ENCODE results near the gene ANKH. TPM values are rescaled to one million over a fixed set of nuclear protein-coding genes. Genes with fewer than 3 reads are reported as not detected.
"Not testable (repeated sequence)": the region's sequence is repeated elsewhere in the genome, so short reads cannot be mapped to it uniquely, and the experiment has no call there.

Gene ANKH
- total RNA-seq, 6 donors from 2014 or later = 17.2 to 66.7 (median 24.5) TPM

GRCh38 chr5:14879937-14880589, 8.5 kb upstream of the ANKH start:
- no peak overlapping the region for H3K4me3 ChIP-seq
- no peak for DNase-seq
- H3K27me3 ChIP-seq = no peaks in the 10 kb centered on the region
- H3K36me3 ChIP-seq = no peaks in the 10 kb centered on the region
- H3K27ac ChIP-seq = no peak overlapping the region
- TF ChIP-seq CTCF (IDR thresholded peaks at IDR 0.05) = no peak
- TF ChIP-seq POLR2AphosphoS5 (IDR thresholded peaks at IDR 0.05) = no peak
- TF ChIP-seq POLR2A (IDR thresholded peaks at IDR 0.05) = no peak
- TF ChIP-seq EP300 (IDR thresholded peaks at IDR 0.05) = no peak
- no peak for ATAC-seq (ENCODE audit: low FRiP score in 2 of 2)
- WGBS, 2 donors = 58 to 74% methylated on average over 6 of the region's 6 CpGs
- H3K4me1 ChIP-seq = no peaks in the 10 kb centered on the region
- no peaks in the 10 kb centered on the region for H3K9me3 ChIP-seq

- WGBS, 2 donors = 83 to 86% methylated on average over 2 of the region's 2 CpGs
- DNase-seq (no peak), ATAC-seq (ENCODE audit: low FRiP score in 2 of 2) (no peak)
- TF ChIP-seq CTCF (IDR thresholded peaks at IDR 0.05) (no peak), POLR2A (IDR thresholded peaks at IDR 0.05) (no peak), EP300 (IDR thresholded peaks at IDR 0.05) (no peak), POLR2AphosphoS5 (IDR thresholded peaks at IDR 0.05) (no peak)
- H3K36me3 ChIP-seq = no peaks in the 10 kb centered on the region
- no peaks in the 10 kb centered on the region for H3K9me3 ChIP-seq
- H3K4me3 ChIP-seq = no peak overlapping the region
- H3K4me1 ChIP-seq = no peaks in the 10 kb centered on the region
- H3K27ac ChIP-seq = no peak overlapping the region
- no peaks in the 10 kb centered on the region for H3K27me3 ChIP-seq
Observed at GRCh38 chr5:14879393-14879792, 7.8 kb upstream of the ANKH start.

GRCh38 chr5:14878192-14878591, 6.6 kb upstream of the ANKH start:
- H3K27ac ChIP-seq; H3K4me3 ChIP-seq; H3K4me1 ChIP-seq; DNase-seq; H3K27me3 ChIP-seq; ATAC-seq (ENCODE audit: low FRiP score in 2 of 2); H3K9me3 ChIP-seq; H3K36me3 ChIP-seq: not testable (repeated sequence)
- 94 to 97% methylated on average over 9 of the region's 9 CpGs for WGBS, 2 donors

GRCh38 chr5:14876095-14876494, 4.5 kb upstream of the ANKH start:
- TF ChIP-seq EP300 (IDR thresholded peaks at IDR 0.05) (no peak), POLR2A (IDR thresholded peaks at IDR 0.05) (no peak), POLR2AphosphoS5 (IDR thresholded peaks at IDR 0.05) (no peak), CTCF (IDR thresholded peaks at IDR 0.05) (no peak)
- H3K9me3 ChIP-seq = no peaks in the 10 kb centered on the region
- H3K27me3 ChIP-seq = no peaks in the 10 kb centered on the region
- peaks cover 3 to 9% (median 5%) of the 10 kb centered on the region in 4 donors for H3K4me1 ChIP-seq
- DNase-seq = no peak
- H3K4me3 ChIP-seq = no peak overlapping the region
- WGBS, 2 donors = 52 to 75% methylated on average over 5 of the region's 5 CpGs
- no peaks in the 10 kb centered on the region for H3K36me3 ChIP-seq
- no peak for ATAC-seq (ENCODE audit: low FRiP score in 2 of 2)
- no peak overlapping the region for H3K27ac ChIP-seq

- peaks cover 11 to 22% (median 16%) of the 10 kb centered on the region in 4 donors for H3K4me1 ChIP-seq
- H3K4me3 ChIP-seq = no peak overlapping the region
- WGBS, 2 donors = 98 to 99% methylated on average over 3 of the region's 3 CpGs
- TF ChIP-seq POLR2A (IDR thresholded peaks at IDR 0.05) = no peak
- TF ChIP-seq POLR2AphosphoS5 (IDR thresholded peaks at IDR 0.05) = no peak
- no peaks in the 10 kb centered on the region for H3K9me3 ChIP-seq
- no peak for DNase-seq
- ATAC-seq (ENCODE audit: low FRiP score in 2 of 2) = no peak
- H3K27me3 ChIP-seq = no peaks in the 10 kb centered on the region
- no peak overlapping the region for H3K27ac ChIP-seq
- no peaks in the 10 kb centered on the region for H3K36me3 ChIP-seq
Observed at GRCh38 chr5:14873790-14874189, 2.2 kb upstream of the ANKH start.

- ATAC-seq (ENCODE audit: low FRiP score in 2 of 2) (no peak), DNase-seq (peak in 1 of 2 donors; percentile 65)
- Histone ChIP-seq H3K9me3 (no peaks in the 10 kb centered on the region), H3K27me3 (no peaks in the 10 kb centered on the region), H3K4me1 (peaks cover 11 to 22% (median 16%) of the 10 kb centered on the region in 4 donors), H3K4me3 (peak overlapping the region in 2 of 4 donors; percentile 76 to 93), H3K36me3 (no peaks in the 10 kb centered on the region), H3K27ac (no peak overlapping the region)
- TF ChIP-seq POLR2AphosphoS5 (IDR thresholded peaks at IDR 0.05) (no peak), EP300 (IDR thresholded peaks at IDR 0.05) (no peak), CTCF (IDR thresholded peaks at IDR 0.05) (no peak), POLR2A (IDR thresholded peaks at IDR 0.05) (no peak)
- 83 to 85% methylated on average over 9 of the region's 9 CpGs for WGBS, 2 donors
Observed at GRCh38 chr5:14873093-14873492, 1.5 kb upstream of the ANKH start.
